GM12874 (cell line): ENCODE measurements around the gene IGF1R.

ENCODE experiments used
- CTCF ChIP-seq: IDR thresholded peaks from 2 replicates; pipeline ENCODE4 v1.5.1; 2011; ENCODE audit warnings: low read depth, mild to moderate bottlenecking, control low read depth, low read length, moderate library complexity; ENCODE audit not compliant: insufficient read depth

Gene IGF1R

GRCh38 chr15:98729446-98730042 lies 81.2 kb downstream of the IGF1R start:
- TF ChIP-seq CTCF = no peak

DNA sequence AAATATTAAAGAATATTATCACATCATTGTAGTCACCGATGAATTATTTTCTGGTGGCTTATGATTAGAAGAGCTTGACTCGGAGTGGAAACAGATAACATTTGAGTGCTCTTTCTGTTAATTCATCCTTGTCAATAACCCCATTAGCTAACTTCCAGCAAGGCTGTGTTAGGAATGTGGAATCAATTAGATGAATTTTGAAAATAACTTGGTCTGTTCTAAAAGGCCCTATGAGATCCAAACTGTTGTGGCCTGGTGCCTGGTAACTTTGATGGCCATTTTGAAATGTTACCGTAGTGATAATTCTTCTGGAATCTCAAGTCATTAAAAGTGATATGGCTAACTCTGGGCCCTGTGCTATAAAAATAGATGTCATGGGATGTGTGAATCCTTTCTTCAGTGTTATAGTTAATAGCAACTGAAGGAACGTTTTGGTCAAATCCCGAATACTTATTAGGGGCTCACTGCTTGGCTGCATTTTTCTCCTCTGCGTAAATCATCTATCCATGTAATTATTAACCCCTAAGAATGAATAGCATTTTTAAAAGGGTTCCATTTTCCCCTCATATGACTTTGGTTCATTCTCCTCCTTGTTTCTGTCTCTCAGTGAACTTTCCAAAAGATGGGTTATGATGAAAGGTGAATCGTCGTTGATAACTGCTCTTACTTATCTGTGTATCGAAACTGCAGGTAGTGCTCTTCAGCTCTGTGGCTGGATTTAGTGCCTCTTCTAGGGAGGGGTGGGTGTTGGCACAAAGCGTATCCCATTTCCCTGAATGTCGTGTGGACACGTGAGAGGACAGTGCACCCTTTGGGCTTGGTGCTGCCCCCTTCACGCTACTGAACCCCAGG lies 82.7 kb downstream of the IGF1R start:
- TF ChIP-seq CTCF = no peak

- TF ChIP-seq CTCF = no peak
These were observed 83.5 kb downstream of the IGF1R start for GRCh38 chr15:98731712-98732450.

DNA sequence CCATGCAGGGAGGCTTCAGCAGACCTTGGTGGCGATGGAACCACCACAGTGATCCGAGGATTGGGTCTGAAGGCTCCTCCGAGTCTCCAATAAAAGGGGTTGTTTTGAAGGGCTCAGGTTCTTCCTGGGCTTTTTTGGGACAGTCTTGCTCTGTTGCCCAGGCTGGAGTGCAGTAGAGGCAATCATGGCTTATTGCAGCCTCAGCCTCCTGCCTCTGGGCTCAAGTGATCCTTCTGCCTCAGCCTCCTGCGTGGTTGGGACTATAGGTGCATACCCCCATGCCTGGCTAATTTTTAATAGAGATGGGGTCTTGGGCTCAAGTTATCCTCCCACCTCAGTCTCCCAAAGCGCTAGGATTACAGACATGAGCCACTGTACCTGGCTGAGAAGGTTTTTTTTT lies 84.8 kb downstream of the IGF1R start:
- TF ChIP-seq CTCF = no peak

DNA sequence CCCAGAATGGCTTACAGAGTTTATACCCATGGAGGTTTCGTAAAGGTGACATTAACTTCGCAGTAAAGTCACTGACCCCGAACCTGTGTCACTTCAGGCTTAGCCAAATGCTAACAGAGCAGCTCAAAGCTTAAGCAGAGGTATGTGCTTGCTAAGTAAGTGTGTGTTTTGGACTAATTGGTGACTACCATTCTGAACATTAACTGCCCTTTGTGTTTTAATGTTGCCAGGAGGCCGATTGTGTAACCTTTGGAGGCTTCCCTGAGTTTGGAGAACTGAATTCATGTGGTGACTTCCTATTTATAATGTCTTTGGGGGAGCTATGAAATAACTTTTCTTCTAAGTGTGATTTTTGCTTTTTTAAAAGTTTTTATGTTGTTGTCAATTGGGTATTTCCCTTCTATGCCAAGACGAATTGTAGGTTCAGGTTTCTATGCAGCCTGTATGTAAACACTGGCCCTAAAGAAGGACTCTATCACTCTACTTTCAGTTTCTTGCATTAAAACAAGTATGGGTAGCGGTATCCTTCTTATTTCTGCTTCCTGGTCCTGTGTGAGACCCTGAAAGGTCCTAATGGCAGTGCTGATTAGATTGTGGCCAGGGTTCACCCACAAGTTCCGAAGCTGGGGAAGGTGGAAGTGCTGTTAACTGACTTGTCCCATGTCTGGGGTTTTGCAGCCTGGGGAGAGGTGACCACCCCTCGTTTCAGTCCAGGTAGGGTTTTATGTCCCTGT lies 86.3 kb downstream of the IGF1R start:
- no peak for TF ChIP-seq CTCF

DNA sequence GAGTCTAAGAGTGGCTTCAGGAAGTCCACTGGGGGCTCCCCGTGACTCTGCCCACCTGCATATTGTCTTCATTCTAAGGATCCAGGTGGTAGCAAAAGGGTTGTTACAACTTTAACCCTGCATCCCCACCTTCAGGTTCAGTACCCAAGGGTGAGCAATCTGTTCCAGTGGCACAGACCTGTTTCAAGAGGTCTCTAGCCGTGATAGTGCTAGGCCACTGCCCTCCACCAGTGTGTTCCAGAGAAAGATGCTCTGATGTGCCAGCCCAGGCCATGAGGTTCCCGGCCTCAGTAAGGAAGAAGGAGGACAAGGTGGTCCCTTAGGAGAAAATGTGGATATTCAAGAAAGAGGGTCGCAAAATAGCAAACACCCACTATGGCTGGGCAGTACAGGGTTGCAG lies 87.0 kb downstream of the IGF1R start:
- no peak for TF ChIP-seq CTCF
